Transverse colon (tissue), 4 donors: Measurements from ENCODE around the gene CDC42EP5.

Experiments
- EP300 ChIP-seq: sonication (generic); formaldehyde crosslinking; IDR thresholded peaks from one replicate; pipeline ENCODE4 v1.6.1; 2017; ENCODE audit warnings: antibody characterized with exemption, low read depth
- POLR2A ChIP-seq: fragments of 450-650 bp; IDR thresholded peaks from one replicate; pipeline ENCODE4 v1.6.1; 2016; ENCODE audit warnings: antibody characterized with exemption, mild to moderate bottlenecking, moderate library complexity
- POLR2AphosphoS5 ChIP-seq, 3 donors: sonication (generic); formaldehyde crosslinking; IDR thresholded peaks; one replicate each; pipeline ENCODE4 v1.6.1; 2016; ENCODE audit warnings: antibody characterized with exemption in 3 of 3
- TF ChIP-seq, protein P1 (sequence below), 5 experiments: fragments of 200-600 bp in 3 of 5; fragments of 450-650 bp in 2 of 5; sonication (generic) in 3 of 5; IDR thresholded peaks; 1 replicate in 2 of 5; 2 replicates in 3 of 5; pipeline ENCODE4 v1.5.1; 2016 to 2017; ENCODE audit warnings: antibody characterized with exemption in 5 of 5, inconsistent platforms in 3 of 5, mild to moderate bottlenecking in 2 of 5, moderate library complexity in 1 of 5

- TF ChIP-seq, protein P1, sequence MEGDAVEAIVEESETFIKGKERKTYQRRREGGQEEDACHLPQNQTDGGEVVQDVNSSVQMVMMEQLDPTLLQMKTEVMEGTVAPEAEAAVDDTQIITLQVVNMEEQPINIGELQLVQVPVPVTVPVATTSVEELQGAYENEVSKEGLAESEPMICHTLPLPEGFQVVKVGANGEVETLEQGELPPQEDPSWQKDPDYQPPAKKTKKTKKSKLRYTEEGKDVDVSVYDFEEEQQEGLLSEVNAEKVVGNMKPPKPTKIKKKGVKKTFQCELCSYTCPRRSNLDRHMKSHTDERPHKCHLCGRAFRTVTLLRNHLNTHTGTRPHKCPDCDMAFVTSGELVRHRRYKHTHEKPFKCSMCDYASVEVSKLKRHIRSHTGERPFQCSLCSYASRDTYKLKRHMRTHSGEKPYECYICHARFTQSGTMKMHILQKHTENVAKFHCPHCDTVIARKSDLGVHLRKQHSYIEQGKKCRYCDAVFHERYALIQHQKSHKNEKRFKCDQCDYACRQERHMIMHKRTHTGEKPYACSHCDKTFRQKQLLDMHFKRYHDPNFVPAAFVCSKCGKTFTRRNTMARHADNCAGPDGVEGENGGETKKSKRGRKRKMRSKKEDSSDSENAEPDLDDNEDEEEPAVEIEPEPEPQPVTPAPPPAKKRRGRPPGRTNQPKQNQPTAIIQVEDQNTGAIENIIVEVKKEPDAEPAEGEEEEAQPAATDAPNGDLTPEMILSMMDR (IDR thresholded peaks at IDR 0.05) = no peak
- no peak for TF ChIP-seq POLR2AphosphoS5 (IDR thresholded peaks at IDR 0.05)
- no peak for TF ChIP-seq EP300
- TF ChIP-seq POLR2A = no peak
Observed at GRCh38 chr19:54502518-54503048, 29.5 kb upstream of the CDC42EP5 start, which contains the start of gene LAIR2.
